DND-41 (cell line): ENCODE measurements around the gene KCTD20.

Experiments
- ATAC-seq: fragments of 200-7000 bp; cut with Tn5 transposase; 3 replicates; pipeline ENCODE4 v1.9.1; 2021; ENCODE audit warnings: low read depth; ENCODE audit not compliant: insufficient read depth
- DNase-seq: peaks from one replicate; pipeline ENCODE4 v3.0.0-alpha.2; 2020
- H2AFZ ChIP-seq: 2 replicates; pipeline ENCODE4 v1.6.0; 2012; ENCODE audit warnings: low read depth, low read length
- H3K27ac ChIP-seq: 2 replicates; pipeline ENCODE4 v1.5.1; 2012; ENCODE audit warnings: low read length, inconsistent platforms
- H3K27me3 ChIP-seq: fragments of 200-600 bp; sonication (generic); 2 replicates; pipeline ENCODE4 v1.6.0; 2012; ENCODE audit warnings: low read length, mild to moderate bottlenecking, inconsistent platforms; ENCODE audit not compliant: insufficient read depth, poor library complexity
- H3K36me3 ChIP-seq: 2 replicates; pipeline ENCODE4 v1.5.1; 2012; ENCODE audit warnings: low read length, inconsistent platforms; ENCODE audit not compliant: insufficient read depth
- H3K4me1 ChIP-seq: 2 replicates; pipeline ENCODE4 v1.5.1; 2012; ENCODE audit warnings: mild to moderate bottlenecking, low read length; ENCODE audit not compliant: insufficient read depth
- H3K4me2 ChIP-seq: 2 replicates; pipeline ENCODE4 v1.6.0; 2012; ENCODE audit warnings: mild to moderate bottlenecking, moderate library complexity, low read length, inconsistent platforms; ENCODE audit not compliant: insufficient read depth
- H3K4me3 ChIP-seq, 2 experiments: fragments of 200-600 bp in 1 of 2; shearing (Covaris generic) in 1 of 2; 2 replicates each; pipeline ENCODE4 v1.5.1; 2012 to 2016; ENCODE audit warnings: inconsistent platforms in 2 of 2, low read length in 2 of 2, mild to moderate bottlenecking in 2 of 2, low read depth in 1 of 2, moderate library complexity in 1 of 2
- H3K79me2 ChIP-seq: 2 replicates; pipeline ENCODE4 v1.6.0; 2012; ENCODE audit warnings: low read length, inconsistent platforms; ENCODE audit not compliant: insufficient read depth
- H3K9ac ChIP-seq: 2 replicates; pipeline ENCODE4 v1.6.0; 2012; ENCODE audit warnings: low read depth, mild to moderate bottlenecking, inconsistent platforms, low read length, moderate library complexity
- H3K9me3 ChIP-seq: 2 replicates; pipeline ENCODE4 v1.5.1; 2012; ENCODE audit warnings: low read length, moderate library complexity, mild to moderate bottlenecking, inconsistent platforms; ENCODE audit not compliant: insufficient read depth, severe bottlenecking
- H4K20me1 ChIP-seq: 2 replicates; pipeline ENCODE4 v1.6.0; 2012; ENCODE audit warnings: low read length; ENCODE audit not compliant: insufficient read depth
- CTCF ChIP-seq: IDR thresholded peaks from 2 replicates; pipeline ENCODE4 v1.5.1; 2012; ENCODE audit warnings: borderline replicate concordance, low read length, moderate library complexity, mild to moderate bottlenecking; ENCODE audit not compliant: poor library complexity, severe bottlenecking; ENCODE audit errors: extremely low read depth
- EZH2 ChIP-seq: IDR thresholded peaks from 3 replicates; pipeline ENCODE4 v1.6.1; 2012; ENCODE audit warnings: borderline replicate concordance, low read depth, mild to moderate bottlenecking, moderate library complexity, low read length, inconsistent platforms; ENCODE audit not compliant: severe bottlenecking

The KCTD20 gene

GRCh38 chr6:36504982-36505381 lies 62.2 kb downstream of the KCTD20 start:
- DNase-seq, result no peak
- Histone ChIP-seq H3K4me3 (no peak overlapping the region), H3K9me3 (no peaks in the 10 kb centered on the region), H3K36me3 (peaks cover 51% of the 10 kb centered on the region), H4K20me1 (no peaks in the 10 kb centered on the region), H3K27ac (no peak overlapping the region), H3K79me2 (no peaks in the 10 kb centered on the region), H3K9ac (no peak overlapping the region), H3K4me1 (no peaks in the 10 kb centered on the region), H3K27me3 (no peaks in the 10 kb centered on the region), H2AFZ (no peak overlapping the region), H3K4me2 (no peak overlapping the region)
- no peak for TF ChIP-seq CTCF
- no peak for TF ChIP-seq EZH2
- no peak for ATAC-seq

DNA sequence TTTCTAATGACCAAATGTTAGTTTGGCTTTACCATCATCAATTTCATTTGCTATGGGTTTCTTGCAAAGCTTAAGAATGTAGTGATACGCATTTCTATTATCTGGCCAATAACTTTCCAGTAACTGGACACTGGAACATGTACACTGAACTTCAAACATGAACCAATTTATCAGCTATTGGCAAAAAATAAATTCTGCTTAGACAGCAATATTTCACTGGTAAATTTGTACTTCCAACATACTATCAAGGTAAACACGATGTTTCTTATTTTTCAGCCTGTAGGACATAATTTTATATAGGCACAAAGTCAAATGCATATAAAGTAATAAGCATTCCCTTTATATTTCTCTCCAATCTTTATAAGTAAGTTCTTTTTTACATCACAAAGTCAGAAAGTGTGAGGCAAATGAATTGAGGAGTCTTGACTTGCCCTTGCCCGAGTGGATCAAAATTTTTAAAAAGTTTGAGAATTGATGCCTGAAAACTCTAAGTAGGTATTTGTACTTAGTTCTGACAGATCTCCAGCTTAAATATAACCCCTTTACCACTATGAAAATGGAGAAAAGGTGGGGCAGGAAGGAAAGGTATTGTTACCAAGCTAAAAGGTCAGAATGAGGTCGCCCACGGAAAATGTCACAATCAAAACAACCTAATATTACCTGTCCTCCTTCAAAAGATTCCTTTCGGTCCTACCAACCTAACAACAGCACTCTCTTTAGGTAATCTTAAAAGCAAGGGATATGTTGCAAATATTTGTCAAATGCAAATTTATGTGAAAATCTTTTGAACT lies 63.1 kb downstream of the KCTD20 start:
- Histone ChIP-seq H4K20me1 (no peaks in the 10 kb centered on the region), H3K4me1 (no peaks in the 10 kb centered on the region), H3K9me3 (no peaks in the 10 kb centered on the region), H3K9ac (no peak overlapping the region), H3K36me3 (peaks cover 59% of the 10 kb centered on the region), H3K79me2 (no peaks in the 10 kb centered on the region), H3K27ac (no peak overlapping the region), H3K27me3 (no peaks in the 10 kb centered on the region), H3K4me2 (no peak overlapping the region), H3K4me3 (no peak overlapping the region), H2AFZ (no peak overlapping the region)
- TF ChIP-seq EZH2 (no peak), CTCF (no peak)
- DNase-seq, result no peak
- no peak for ATAC-seq

DNA sequence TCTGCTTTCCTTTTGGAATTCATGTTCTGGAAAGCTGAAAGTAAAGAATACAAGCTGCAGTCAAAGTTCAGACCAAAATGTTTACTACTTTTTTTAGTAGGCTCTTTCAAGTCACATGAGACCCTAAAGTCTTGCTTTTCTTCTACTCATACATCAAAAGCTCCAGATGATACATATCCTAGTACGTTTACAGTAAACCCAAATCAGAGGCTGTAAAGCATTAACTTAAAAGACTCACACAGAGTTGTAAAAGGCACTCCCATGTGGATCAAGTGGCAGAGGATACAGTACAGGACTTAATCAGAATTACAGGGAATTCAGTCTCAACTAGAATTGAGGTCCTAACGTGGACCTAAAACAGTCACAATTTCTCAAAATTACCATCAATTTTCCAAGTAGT lies 63.8 kb downstream of the KCTD20 start:
- H3K4me2 ChIP-seq, result no peak overlapping the region
- no peak overlapping the region for H3K27ac ChIP-seq
- no peaks in the 10 kb centered on the region for H3K9me3 ChIP-seq
- ATAC-seq, result no peak
- no peaks in the 10 kb centered on the region for H3K4me1 ChIP-seq
- no peak overlapping the region for H3K4me3 ChIP-seq
- no peaks in the 10 kb centered on the region for H3K79me2 ChIP-seq
- DNase-seq, result no peak
- H2AFZ ChIP-seq, result no peak overlapping the region
- no peak overlapping the region for H3K9ac ChIP-seq
- no peak for TF ChIP-seq EZH2
- TF ChIP-seq CTCF, result no peak
- no peaks in the 10 kb centered on the region for H4K20me1 ChIP-seq
- peaks cover 66% of the 10 kb centered on the region for H3K36me3 ChIP-seq
- no peaks in the 10 kb centered on the region for H3K27me3 ChIP-seq
